HepG2 (cell line): ENCODE data around the gene GINS2. TPM values are rescaled to one million over a fixed set of nuclear protein-coding genes. Genes with fewer than 3 reads are reported as not detected.

Experiments used
- ARHGAP35 ChIP-seq: sonication (generic); formaldehyde crosslinking; IDR thresholded peaks from 2 replicates; pipeline ENCODE4 v1.9.0; 2022; ENCODE audit warnings: mild to moderate bottlenecking, inconsistent platforms, moderate library complexity, missing genetic modification reagents, borderline replicate concordance
- FLYWCH1 ChIP-seq: sonication (generic); formaldehyde crosslinking; IDR thresholded peaks from 2 replicates; pipeline ENCODE4 v1.8.1; 2023; ENCODE audit warnings: mild to moderate bottlenecking, missing genetic modification reagents
- FOSL2 ChIP-seq: sonication (generic); formaldehyde crosslinking; IDR thresholded peaks from 2 replicates; pipeline ENCODE4 v1.4.0; 2020; ENCODE audit warnings: missing genetic modification reagents
- HDAC6 ChIP-seq: fragments of 200-600 bp; sonication (generic); IDR thresholded peaks from 2 replicates; pipeline ENCODE4 v1.7.0; 2017; ENCODE audit warnings: mild to moderate bottlenecking, antibody characterized with exemption, low read length, low read depth
- HES4 ChIP-seq: sonication (generic); formaldehyde crosslinking; IDR thresholded peaks from 2 replicates; pipeline ENCODE4 v1.9.0; 2021; ENCODE audit warnings: mild to moderate bottlenecking, missing genetic modification reagents, borderline replicate concordance
- HNF4G ChIP-seq, 2 experiments: sonication (generic) in 1 of 2; formaldehyde crosslinking in 1 of 2; IDR thresholded peaks; 2 replicates each; pipeline versions ENCODE4 v1.4.0 to v1.6.1; 2011 to 2020; ENCODE audit warnings: borderline replicate concordance in 2 of 2, low read depth in 2 of 2, mild to moderate bottlenecking in 2 of 2, low read length in 1 of 2, missing genetic modification reagents in 1 of 2, moderate library complexity in 1 of 2
- MIER3 ChIP-seq: IDR thresholded peaks from 2 replicates; pipeline ENCODE4 v1.6.1; 2016; ENCODE audit warnings: missing compliant biosample characterization, borderline replicate concordance
- PHF20 ChIP-seq: sonication (generic); formaldehyde crosslinking; IDR thresholded peaks from 2 replicates; pipeline ENCODE4 v1.5.0; 2020; ENCODE audit warnings: mild to moderate bottlenecking, missing genetic modification reagents
- RBM39 ChIP-seq: fragments of 200-400 bp; formaldehyde crosslinking; IDR thresholded peaks from one replicate; pipeline ENCODE4 v1.6.1; 2018; ENCODE audit warnings: antibody characterized with exemption, mild to moderate bottlenecking, low read depth, low read length; ENCODE audit not compliant: poor library complexity, severe bottlenecking
- SAFB2 ChIP-seq: sonication (generic); formaldehyde crosslinking; IDR thresholded peaks from 2 replicates; pipeline ENCODE4 v1.5.1; 2020; ENCODE audit warnings: missing genetic modification reagents, low read depth, mild to moderate bottlenecking, borderline replicate concordance
- SIN3B ChIP-seq: fragments of 150-350 bp; IDR thresholded peaks from 2 replicates; pipeline ENCODE4 v1.6.1; 2014; ENCODE audit warnings: low read length
- SYNCRIP ChIP-seq: fragments of 200-400 bp; formaldehyde crosslinking; IDR thresholded peaks from 2 replicates; pipeline ENCODE4 v1.6.1; 2018; ENCODE audit warnings: mild to moderate bottlenecking, low read depth, low read length; ENCODE audit not compliant: insufficient read depth
- ZBTB49 ChIP-seq: sonication (generic); formaldehyde crosslinking; IDR thresholded peaks from 2 replicates; pipeline ENCODE4 v1.4.0; 2020; ENCODE audit warnings: missing genetic modification reagents, borderline replicate concordance
- ZFAT ChIP-seq: sonication (generic); formaldehyde crosslinking; conservative IDR thresholded peaks from 2 replicates; pipeline ENCODE4 v1.8.1; 2023; ENCODE audit warnings: missing genetic modification reagents, inconsistent platforms
- ZFX ChIP-seq: sonication (generic); formaldehyde crosslinking; IDR thresholded peaks from 2 replicates; pipeline ENCODE4 v1.4.0; 2020; ENCODE audit warnings: mild to moderate bottlenecking, low read depth, missing genetic modification reagents, moderate library complexity
- ZHX1 ChIP-seq: sonication (generic); formaldehyde crosslinking; IDR thresholded peaks from 2 replicates; pipeline ENCODE4 v1.8.1; 2022; ENCODE audit warnings: low read depth, mild to moderate bottlenecking, missing genetic modification reagents
- ZNF510 ChIP-seq: sonication (generic); formaldehyde crosslinking; IDR thresholded peaks from 2 replicates; pipeline ENCODE4 v1.4.0; 2020; ENCODE audit warnings: low read depth, mild to moderate bottlenecking, missing genetic modification reagents
- ZNF589 ChIP-seq: sonication (generic); formaldehyde crosslinking; conservative IDR thresholded peaks from 2 replicates; pipeline ENCODE4 v1.8.0; 2022; ENCODE audit warnings: mild to moderate bottlenecking, moderate library complexity, missing genetic modification reagents
- ZNF678 ChIP-seq: sonication (generic); formaldehyde crosslinking; IDR thresholded peaks from 2 replicates; pipeline ENCODE4 v1.4.0; 2020; ENCODE audit warnings: mild to moderate bottlenecking, missing genetic modification reagents
- ZNF740 ChIP-seq: sonication (generic); formaldehyde crosslinking; IDR thresholded peaks from 2 replicates; pipeline ENCODE4 v1.4.0; 2020; ENCODE audit warnings: missing genetic modification reagents
- ZUFSP ChIP-seq: sonication (generic); formaldehyde crosslinking; IDR thresholded peaks from 2 replicates; pipeline ENCODE4 v1.9.0; 2021; ENCODE audit warnings: missing genetic modification reagents, mild to moderate bottlenecking, borderline replicate concordance
- polyA plus RNA-seq, 8 experiments: library from polyadenylated mRNA; depleted of rRNA in 3 of 8; stranded (reverse) in 7 of 8; unstranded in 1 of 8; fragments of >200 nt; fragmentation: Illumina TruSeq in 4 of 8; extraction: Trizol in 4 of 8; gene quantifications; 2 replicates each; pipeline versions ENCODE4 v1.2.1 to v1.2.3, GENCODE V29; 2011 to 2016; ENCODE audit warnings: low read depth in 4 of 8, missing spikeins in 1 of 8, mixed read lengths in 1 of 8; ENCODE audit not compliant: insufficient read depth in 1 of 8
- total RNA-seq, 5 experiments: library from RNA; depleted of rRNA; stranded (reverse); fragments of >200 nt; fragmentation: Illumina TruSeq; extraction: Trizol; gene quantifications; 2 replicates each; pipeline ENCODE4 v1.2.3, GENCODE V29; 2016; ENCODE audit warnings: low read depth in 1 of 5

GINS2 gene
- total and polyA plus RNA-seq, 2 of the 13 experiments (the other 11 are each of a cell fraction or from before 2014, with no cell fraction given), result 10.6 to 48.3 TPM

- peak; percentile 63; the same call in 1 of the 2 replicates for TF ChIP-seq ZNF740
- TF ChIP-seq ZNF510 (CRISPR knock-in tag), result no peak; the same call in 1 of the 2 replicates
- peak; percentile 51; the same call in 1 of the 2 replicates for TF ChIP-seq ARHGAP35 (CRISPR knock-in tag)
- peak; percentile 51; the same call in 1 of the 2 replicates for TF ChIP-seq ZNF678 (CRISPR knock-in tag)
- peak; percentile 67 for TF ChIP-seq SIN3B
- no peak; the same call in 1 of the 2 replicates for TF ChIP-seq MIER3 (CRISPR knock-in tag)
- peak; percentile 78; the same call in 1 of the 2 replicates for TF ChIP-seq ZNF589 (CRISPR knock-in tag)
- peak; percentile 83 for TF ChIP-seq ZFAT (CRISPR knock-in tag)
- peak; percentile 90 for TF ChIP-seq ZFX (CRISPR knock-in tag)
- TF ChIP-seq HNF4G (IDR thresholded peaks at IDR 0.05; ENCODE audit: borderline replicate concordance, low read depth, low read length), result no peak
- TF ChIP-seq HNF4G (CRISPR knock-in tag; IDR thresholded peaks at IDR 0.05; ENCODE audit: borderline replicate concordance, low read depth), result no peak
- no peak for TF ChIP-seq ZUFSP (CRISPR knock-in tag)
- no peak for TF ChIP-seq SYNCRIP
- no peak; the same call in 1 of the 2 replicates for TF ChIP-seq ZHX1 (CRISPR knock-in tag)
- TF ChIP-seq PHF20 (CRISPR knock-in tag), result peak; percentile 61
- no peak for TF ChIP-seq ZBTB49 (CRISPR knock-in tag)
- no peak for TF ChIP-seq FOSL2 (CRISPR knock-in tag)
- TF ChIP-seq HES4 (CRISPR knock-in tag), result peak; percentile 46; the same call in 1 of the 2 replicates
- TF ChIP-seq FLYWCH1, result peak; percentile 57; the same call in 1 of the 2 replicates
- TF ChIP-seq RBM39, result peak; percentile 58
- no peak for TF ChIP-seq HDAC6
- TF ChIP-seq SAFB2 (CRISPR knock-in tag), result no peak
Observed at GRCh38 chr16:85688586-85689284, at the start of gene GINS2 (continued).
